HEK293 (cell line): ENCODE data around the gene KLHL10.

ENCODE experiments used
- HOXA7 ChIP-seq: sonication (generic); formaldehyde crosslinking; IDR thresholded peaks from 2 replicates; pipeline ENCODE4 v1.8.1; 2022; ENCODE audit warnings: missing genetic modification reagents, borderline replicate concordance
- HOXC10 ChIP-seq: sonication (generic); formaldehyde crosslinking; IDR thresholded peaks from 2 replicates; pipeline ENCODE4 v1.8.1; 2023; ENCODE audit warnings: mild to moderate bottlenecking, missing genetic modification reagents
- KLF10 ChIP-seq: fragments of 450-650 bp; IDR thresholded peaks from 2 replicates; pipeline ENCODE4 v1.5.1; 2018; ENCODE audit warnings: missing biosample characterization, mild to moderate bottlenecking, missing genetic modification characterization
- KLF8 ChIP-seq: fragments of 450-650 bp; formaldehyde crosslinking; IDR thresholded peaks from 2 replicates; pipeline ENCODE4 v1.5.1; 2016; ENCODE audit warnings: missing biosample characterization, missing genetic modification characterization
- SCRT1 ChIP-seq: fragments of 450-650 bp; formaldehyde crosslinking; IDR thresholded peaks from 2 replicates; pipeline ENCODE4 v1.5.1; 2016; ENCODE audit warnings: missing biosample characterization, missing genetic modification characterization, borderline replicate concordance
- SP2 ChIP-seq: fragments of 450-650 bp; formaldehyde crosslinking; IDR thresholded peaks from 2 replicates; pipeline ENCODE4 v1.5.1; 2016; ENCODE audit warnings: missing biosample characterization, missing genetic modification characterization
- ZBTB20 ChIP-seq: fragments of 450-650 bp; formaldehyde crosslinking; IDR thresholded peaks from 2 replicates; pipeline ENCODE4 v1.5.1; 2016; ENCODE audit warnings: missing biosample characterization, missing genetic modification characterization
- ZBTB7A ChIP-seq: fragments of 450-650 bp; formaldehyde crosslinking; IDR thresholded peaks from 2 replicates; pipeline ENCODE4 v1.5.1; 2016; ENCODE audit warnings: low read depth, missing biosample characterization, missing genetic modification characterization
- ZBTB8A ChIP-seq: fragments of 450-650 bp; formaldehyde crosslinking; IDR thresholded peaks from 2 replicates; pipeline ENCODE4 v1.5.1; 2016; ENCODE audit warnings: missing biosample characterization, missing genetic modification characterization
- ZNF10 ChIP-seq: fragments of 450-650 bp; formaldehyde crosslinking; IDR thresholded peaks from 2 replicates; pipeline ENCODE4 v1.5.1; 2017; ENCODE audit warnings: missing biosample characterization, missing genetic modification characterization
- ZNF146 ChIP-seq: fragments of 450-650 bp; formaldehyde crosslinking; IDR thresholded peaks from 2 replicates; pipeline ENCODE4 v1.5.1; 2016; ENCODE audit warnings: missing biosample characterization, missing genetic modification characterization
- ZNF223 ChIP-seq: fragments of 450-650 bp; formaldehyde crosslinking; IDR thresholded peaks from 2 replicates; pipeline ENCODE4 v1.5.1; 2016; ENCODE audit warnings: missing biosample characterization, missing genetic modification characterization
- ZNF433 ChIP-seq: fragments of 450-650 bp; formaldehyde crosslinking; IDR thresholded peaks from 2 replicates; pipeline ENCODE4 v1.5.1; 2016; ENCODE audit warnings: missing biosample characterization, missing genetic modification characterization, low read depth
- ZNF510 ChIP-seq: fragments of 450-650 bp; formaldehyde crosslinking; IDR thresholded peaks from 2 replicates; pipeline ENCODE4 v1.5.1; 2018; ENCODE audit warnings: mild to moderate bottlenecking, missing genetic modification characterization, missing biosample characterization; ENCODE audit not compliant: insufficient replicate concordance
- ZNF555 ChIP-seq: fragments of 450-650 bp; formaldehyde crosslinking; conservative IDR thresholded peaks from 2 replicates; pipeline ENCODE4 v1.5.1; 2017; ENCODE audit warnings: missing biosample characterization, mild to moderate bottlenecking, missing genetic modification characterization, inconsistent platforms
- ZNF596 ChIP-seq: fragments of 450-650 bp; IDR thresholded peaks from 2 replicates; pipeline ENCODE4 v1.5.0; 2018; ENCODE audit warnings: missing biosample characterization, mild to moderate bottlenecking, missing genetic modification characterization, moderate library complexity
- ZNF623 ChIP-seq: fragments of 450-650 bp; formaldehyde crosslinking; IDR thresholded peaks from 2 replicates; pipeline ENCODE4 v1.5.1; 2016; ENCODE audit warnings: missing biosample characterization, missing genetic modification characterization
- ZNF654 ChIP-seq: fragments of 450-650 bp; formaldehyde crosslinking; IDR thresholded peaks from 2 replicates; pipeline ENCODE4 v1.5.1; 2016; ENCODE audit warnings: low read depth, missing biosample characterization, missing genetic modification characterization
- ZNF660 ChIP-seq: fragments of 450-650 bp; IDR thresholded peaks from 2 replicates; pipeline ENCODE4 v1.5.1; 2018; ENCODE audit warnings: missing biosample characterization, mild to moderate bottlenecking, missing genetic modification characterization
- ZNF701 ChIP-seq: fragments of 450-650 bp; formaldehyde crosslinking; IDR thresholded peaks from 2 replicates; pipeline ENCODE4 v1.5.1; 2016; ENCODE audit warnings: missing biosample characterization, missing genetic modification characterization
- ZNF843 ChIP-seq: fragments of 450-650 bp; formaldehyde crosslinking; IDR thresholded peaks from 2 replicates; pipeline ENCODE4 v1.5.1; 2016; ENCODE audit warnings: missing biosample characterization, missing genetic modification characterization
- ZSCAN30 ChIP-seq: fragments of 450-650 bp; IDR thresholded peaks from 2 replicates; pipeline ENCODE4 v1.5.1; 2018; ENCODE audit warnings: missing biosample characterization, mild to moderate bottlenecking, missing genetic modification characterization, moderate library complexity
- TF ChIP-seq, protein P1 (sequence below): sonication (generic); formaldehyde crosslinking; IDR thresholded peaks from 2 replicates; pipeline ENCODE4 v1.8.1; 2022; ENCODE audit warnings: mild to moderate bottlenecking, moderate library complexity, missing genetic modification reagents
- TF ChIP-seq, protein P2 (sequence below): fragments of 450-650 bp; formaldehyde crosslinking; IDR thresholded peaks from 2 replicates; pipeline ENCODE4 v1.5.1; 2016; ENCODE audit warnings: missing biosample characterization, missing genetic modification characterization
- TF ChIP-seq, protein P3 (sequence below): fragments of 450-650 bp; formaldehyde crosslinking; IDR thresholded peaks from 2 replicates; pipeline ENCODE4 v1.5.1; 2016; ENCODE audit warnings: missing biosample characterization, missing genetic modification characterization
- TF ChIP-seq, protein P4 (sequence below): fragments of 450-650 bp; formaldehyde crosslinking; IDR thresholded peaks from 2 replicates; pipeline ENCODE4 v1.5.1; 2016; ENCODE audit warnings: missing biosample characterization, missing genetic modification characterization, borderline replicate concordance
- TF ChIP-seq, protein P5 (sequence below): fragments of 450-650 bp; formaldehyde crosslinking; IDR thresholded peaks from 2 replicates; pipeline ENCODE4 v1.5.1; 2016; ENCODE audit warnings: missing biosample characterization, missing genetic modification characterization
- TF ChIP-seq, protein P6 (sequence below): fragments of 450-650 bp; formaldehyde crosslinking; IDR thresholded peaks from 2 replicates; pipeline ENCODE4 v1.5.0; 2017; ENCODE audit warnings: missing biosample characterization, missing genetic modification characterization, borderline replicate concordance
- TF ChIP-seq, protein P7 (sequence below): fragments of 450-650 bp; formaldehyde crosslinking; optimal IDR thresholded peaks from 2 replicates; pipeline ENCODE3; 2016; ENCODE audit warnings: missing biosample characterization, mild to moderate bottlenecking, missing genetic modification characterization

KLHL10 gene

DNA sequence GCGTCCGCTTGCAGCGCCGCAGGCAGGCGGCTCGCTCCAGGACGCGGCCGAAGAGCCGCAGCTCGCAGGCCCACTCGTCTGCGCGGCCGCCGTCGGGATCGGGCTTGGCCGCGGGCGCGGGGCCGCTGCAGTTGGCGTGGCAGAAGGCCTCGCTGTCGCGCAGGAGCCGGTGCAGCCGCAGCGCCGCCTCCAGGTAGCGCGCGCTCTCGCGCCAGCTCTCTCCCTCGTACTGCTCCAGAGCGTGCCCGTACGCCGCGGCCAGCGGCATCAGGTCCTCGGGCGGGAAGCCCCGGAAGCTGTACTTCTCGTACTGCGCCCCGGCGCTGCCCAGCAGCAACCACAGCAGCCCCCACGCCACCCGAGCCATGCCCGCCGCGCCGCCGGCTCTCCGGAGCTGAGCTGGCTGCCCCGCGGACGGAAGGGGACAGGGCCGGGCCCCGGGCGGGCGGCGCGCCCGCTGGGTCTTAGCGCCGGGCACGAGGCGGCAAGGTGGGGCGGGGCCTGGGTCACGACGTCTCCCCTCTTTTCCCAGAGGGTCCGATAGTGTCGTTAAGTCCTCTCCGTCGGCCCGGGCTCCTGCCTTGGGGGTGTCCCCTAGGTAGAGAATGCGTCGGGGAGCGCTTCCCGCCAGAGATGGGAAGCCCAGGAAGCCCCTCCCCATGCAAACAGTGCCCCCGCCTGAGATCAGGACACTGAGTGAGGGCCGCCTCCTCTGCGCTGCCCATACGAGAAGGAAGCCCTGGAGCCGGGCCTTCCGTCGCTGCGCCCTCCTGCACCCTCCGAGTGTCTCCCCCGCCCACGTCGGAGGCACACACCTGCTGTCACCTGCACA lies 25.9 kb upstream of the KLHL10 start, which contains the start of gene P3H4 (continued):
- TF ChIP-seq, protein P1, sequence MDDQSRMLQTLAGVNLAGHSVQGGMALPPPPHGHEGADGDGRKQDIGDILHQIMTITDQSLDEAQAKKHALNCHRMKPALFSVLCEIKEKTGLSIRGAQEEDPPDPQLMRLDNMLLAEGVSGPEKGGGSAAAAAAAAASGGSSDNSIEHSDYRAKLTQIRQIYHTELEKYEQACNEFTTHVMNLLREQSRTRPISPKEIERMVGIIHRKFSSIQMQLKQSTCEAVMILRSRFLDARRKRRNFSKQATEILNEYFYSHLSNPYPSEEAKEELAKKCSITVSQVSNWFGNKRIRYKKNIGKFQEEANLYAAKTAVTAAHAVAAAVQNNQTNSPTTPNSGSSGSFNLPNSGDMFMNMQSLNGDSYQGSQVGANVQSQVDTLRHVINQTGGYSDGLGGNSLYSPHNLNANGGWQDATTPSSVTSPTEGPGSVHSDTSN (CRISPR knock-in tag): peak; percentile 91
- peak; percentile 41; the same call in 1 of the 2 replicates for TF ChIP-seq HOXA7 (CRISPR knock-in tag)
- TF ChIP-seq ZNF843 (tag by site-specific recombination): no peak
- 0 out of 2 replicates have a peak, but pooled peaks have one; percentile 53 for TF ChIP-seq HOXC10 (CRISPR knock-in tag)
- TF ChIP-seq ZNF10 (tag by site-specific recombination): no peak
- TF ChIP-seq ZBTB7A (tag by site-specific recombination): peak; percentile 29; the same call in 1 of the 2 replicates
- TF ChIP-seq KLF8 (tag by site-specific recombination): peak; percentile 95
- TF ChIP-seq, protein P2, sequence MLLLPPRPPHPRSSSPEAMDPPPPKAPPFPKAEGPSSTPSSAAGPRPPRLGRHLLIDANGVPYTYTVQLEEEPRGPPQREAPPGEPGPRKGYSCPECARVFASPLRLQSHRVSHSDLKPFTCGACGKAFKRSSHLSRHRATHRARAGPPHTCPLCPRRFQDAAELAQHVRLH (tag by site-specific recombination): no peak
- no peak for TF ChIP-seq ZNF555 (tag by site-specific recombination)
- TF ChIP-seq ZNF510 (tag by site-specific recombination): no peak
- TF ChIP-seq, protein P3, sequence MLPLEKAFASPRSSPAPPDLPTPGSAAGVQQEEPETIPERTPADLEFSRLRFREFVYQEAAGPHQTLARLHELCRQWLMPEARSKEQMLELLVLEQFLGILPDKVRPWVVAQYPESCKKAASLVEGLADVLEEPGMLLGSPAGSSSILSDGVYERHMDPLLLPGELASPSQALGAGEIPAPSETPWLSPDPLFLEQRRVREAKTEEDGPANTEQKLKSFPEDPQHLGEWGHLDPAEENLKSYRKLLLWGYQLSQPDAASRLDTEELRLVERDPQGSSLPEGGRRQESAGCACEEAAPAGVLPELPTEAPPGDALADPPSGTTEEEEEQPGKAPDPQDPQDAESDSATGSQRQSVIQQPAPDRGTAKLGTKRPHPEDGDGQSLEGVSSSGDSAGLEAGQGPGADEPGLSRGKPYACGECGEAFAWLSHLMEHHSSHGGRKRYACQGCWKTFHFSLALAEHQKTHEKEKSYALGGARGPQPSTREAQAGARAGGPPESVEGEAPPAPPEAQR (tag by site-specific recombination): no peak
- no peak for TF ChIP-seq ZNF433 (tag by site-specific recombination)
- no peak for TF ChIP-seq ZNF701 (tag by site-specific recombination)
- TF ChIP-seq, protein P4, sequence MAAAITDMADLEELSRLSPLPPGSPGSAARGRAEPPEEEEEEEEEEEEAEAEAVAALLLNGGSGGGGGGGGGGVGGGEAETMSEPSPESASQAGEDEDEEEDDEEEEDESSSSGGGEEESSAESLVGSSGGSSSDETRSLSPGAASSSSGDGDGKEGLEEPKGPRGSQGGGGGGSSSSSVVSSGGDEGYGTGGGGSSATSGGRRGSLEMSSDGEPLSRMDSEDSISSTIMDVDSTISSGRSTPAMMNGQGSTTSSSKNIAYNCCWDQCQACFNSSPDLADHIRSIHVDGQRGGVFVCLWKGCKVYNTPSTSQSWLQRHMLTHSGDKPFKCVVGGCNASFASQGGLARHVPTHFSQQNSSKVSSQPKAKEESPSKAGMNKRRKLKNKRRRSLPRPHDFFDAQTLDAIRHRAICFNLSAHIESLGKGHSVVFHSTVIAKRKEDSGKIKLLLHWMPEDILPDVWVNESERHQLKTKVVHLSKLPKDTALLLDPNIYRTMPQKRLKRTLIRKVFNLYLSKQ: 0 out of 2 replicates have a peak, but pooled peaks have one; percentile 2
- TF ChIP-seq, protein P5, sequence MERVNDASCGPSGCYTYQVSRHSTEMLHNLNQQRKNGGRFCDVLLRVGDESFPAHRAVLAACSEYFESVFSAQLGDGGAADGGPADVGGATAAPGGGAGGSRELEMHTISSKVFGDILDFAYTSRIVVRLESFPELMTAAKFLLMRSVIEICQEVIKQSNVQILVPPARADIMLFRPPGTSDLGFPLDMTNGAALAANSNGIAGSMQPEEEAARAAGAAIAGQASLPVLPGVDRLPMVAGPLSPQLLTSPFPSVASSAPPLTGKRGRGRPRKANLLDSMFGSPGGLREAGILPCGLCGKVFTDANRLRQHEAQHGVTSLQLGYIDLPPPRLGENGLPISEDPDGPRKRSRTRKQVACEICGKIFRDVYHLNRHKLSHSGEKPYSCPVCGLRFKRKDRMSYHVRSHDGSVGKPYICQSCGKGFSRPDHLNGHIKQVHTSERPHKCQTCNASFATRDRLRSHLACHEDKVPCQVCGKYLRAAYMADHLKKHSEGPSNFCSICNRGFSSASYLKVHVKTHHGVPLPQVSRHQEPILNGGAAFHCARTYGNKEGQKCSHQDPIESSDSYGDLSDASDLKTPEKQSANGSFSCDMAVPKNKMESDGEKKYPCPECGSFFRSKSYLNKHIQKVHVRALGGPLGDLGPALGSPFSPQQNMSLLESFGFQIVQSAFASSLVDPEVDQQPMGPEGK (tag by site-specific recombination): peak; percentile 91
- peak; percentile 72 for TF ChIP-seq ZSCAN30 (tag by site-specific recombination)
- TF ChIP-seq ZNF623 (tag by site-specific recombination): no peak
- peak; percentile 86 for TF ChIP-seq ZBTB8A (tag by site-specific recombination)
- TF ChIP-seq SCRT1 (tag by site-specific recombination): 0 out of 2 replicates have a peak, but pooled peaks have one; percentile 55
- TF ChIP-seq ZNF660 (tag by site-specific recombination): peak; percentile 89
- TF ChIP-seq SP2: peak; percentile 78
- TF ChIP-seq KLF10 (tag by site-specific recombination): peak; percentile 69
- TF ChIP-seq, protein P6, sequence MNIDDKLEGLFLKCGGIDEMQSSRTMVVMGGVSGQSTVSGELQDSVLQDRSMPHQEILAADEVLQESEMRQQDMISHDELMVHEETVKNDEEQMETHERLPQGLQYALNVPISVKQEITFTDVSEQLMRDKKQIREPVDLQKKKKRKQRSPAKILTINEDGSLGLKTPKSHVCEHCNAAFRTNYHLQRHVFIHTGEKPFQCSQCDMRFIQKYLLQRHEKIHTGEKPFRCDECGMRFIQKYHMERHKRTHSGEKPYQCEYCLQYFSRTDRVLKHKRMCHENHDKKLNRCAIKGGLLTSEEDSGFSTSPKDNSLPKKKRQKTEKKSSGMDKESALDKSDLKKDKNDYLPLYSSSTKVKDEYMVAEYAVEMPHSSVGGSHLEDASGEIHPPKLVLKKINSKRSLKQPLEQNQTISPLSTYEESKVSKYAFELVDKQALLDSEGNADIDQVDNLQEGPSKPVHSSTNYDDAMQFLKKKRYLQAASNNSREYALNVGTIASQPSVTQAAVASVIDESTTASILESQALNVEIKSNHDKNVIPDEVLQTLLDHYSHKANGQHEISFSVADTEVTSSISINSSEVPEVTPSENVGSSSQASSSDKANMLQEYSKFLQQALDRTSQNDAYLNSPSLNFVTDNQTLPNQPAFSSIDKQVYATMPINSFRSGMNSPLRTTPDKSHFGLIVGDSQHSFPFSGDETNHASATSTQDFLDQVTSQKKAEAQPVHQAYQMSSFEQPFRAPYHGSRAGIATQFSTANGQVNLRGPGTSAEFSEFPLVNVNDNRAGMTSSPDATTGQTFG (tag by site-specific recombination): no peak
- TF ChIP-seq ZNF146 (tag by site-specific recombination): peak; percentile 46; the same call in 1 of the 2 replicates
- TF ChIP-seq, protein P7, sequence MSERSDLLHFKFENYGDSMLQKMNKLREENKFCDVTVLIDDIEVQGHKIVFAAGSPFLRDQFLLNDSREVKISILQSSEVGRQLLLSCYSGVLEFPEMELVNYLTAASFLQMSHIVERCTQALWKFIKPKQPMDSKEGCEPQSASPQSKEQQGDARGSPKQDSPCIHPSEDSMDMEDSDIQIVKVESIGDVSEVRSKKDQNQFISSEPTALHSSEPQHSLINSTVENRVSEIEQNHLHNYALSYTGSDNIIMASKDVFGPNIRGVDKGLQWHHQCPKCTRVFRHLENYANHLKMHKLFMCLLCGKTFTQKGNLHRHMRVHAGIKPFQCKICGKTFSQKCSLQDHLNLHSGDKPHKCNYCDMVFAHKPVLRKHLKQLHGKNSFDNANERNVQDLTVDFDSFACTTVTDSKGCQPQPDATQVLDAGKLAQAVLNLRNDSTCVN (tag by site-specific recombination): peak; percentile 96
- TF ChIP-seq ZNF654 (tag by site-specific recombination): no peak
- TF ChIP-seq ZBTB20 (tag by site-specific recombination): peak; percentile 88
- TF ChIP-seq ZNF596: 0 out of 2 replicates have a peak, but pooled peaks have one; percentile 17
- TF ChIP-seq ZNF223: no peak
